Renal cortex interstitium (tissue), 11 donors: ENCODE data around the gene BRD3OS. TPM values are rescaled to one million over a fixed set of nuclear protein-coding genes. Genes with fewer than 3 reads are reported as not detected.

Experiments
- DNase-seq, 11 donors: peaks; one replicate each; pipeline ENCODE4 v3.0.0-alpha.2; 2013; ENCODE audit warnings: low read depth in 9 of 11, low spot score in 4 of 11; ENCODE audit errors: extremely low read depth in 1 of 11
- polyA plus RNA-seq, 3 donors: library from polyadenylated mRNA; unstranded; fragments of 120-200 nt; gene quantifications; one replicate each; pipeline ENCODE4 v1.2.1, GENCODE V29; 2013; ENCODE audit not compliant: insufficient read length in 3 of 3

Gene BRD3OS
- polyA plus RNA-seq, 3 donors: 22.7 to 24.0 (median 23.4) TPM

DNA sequence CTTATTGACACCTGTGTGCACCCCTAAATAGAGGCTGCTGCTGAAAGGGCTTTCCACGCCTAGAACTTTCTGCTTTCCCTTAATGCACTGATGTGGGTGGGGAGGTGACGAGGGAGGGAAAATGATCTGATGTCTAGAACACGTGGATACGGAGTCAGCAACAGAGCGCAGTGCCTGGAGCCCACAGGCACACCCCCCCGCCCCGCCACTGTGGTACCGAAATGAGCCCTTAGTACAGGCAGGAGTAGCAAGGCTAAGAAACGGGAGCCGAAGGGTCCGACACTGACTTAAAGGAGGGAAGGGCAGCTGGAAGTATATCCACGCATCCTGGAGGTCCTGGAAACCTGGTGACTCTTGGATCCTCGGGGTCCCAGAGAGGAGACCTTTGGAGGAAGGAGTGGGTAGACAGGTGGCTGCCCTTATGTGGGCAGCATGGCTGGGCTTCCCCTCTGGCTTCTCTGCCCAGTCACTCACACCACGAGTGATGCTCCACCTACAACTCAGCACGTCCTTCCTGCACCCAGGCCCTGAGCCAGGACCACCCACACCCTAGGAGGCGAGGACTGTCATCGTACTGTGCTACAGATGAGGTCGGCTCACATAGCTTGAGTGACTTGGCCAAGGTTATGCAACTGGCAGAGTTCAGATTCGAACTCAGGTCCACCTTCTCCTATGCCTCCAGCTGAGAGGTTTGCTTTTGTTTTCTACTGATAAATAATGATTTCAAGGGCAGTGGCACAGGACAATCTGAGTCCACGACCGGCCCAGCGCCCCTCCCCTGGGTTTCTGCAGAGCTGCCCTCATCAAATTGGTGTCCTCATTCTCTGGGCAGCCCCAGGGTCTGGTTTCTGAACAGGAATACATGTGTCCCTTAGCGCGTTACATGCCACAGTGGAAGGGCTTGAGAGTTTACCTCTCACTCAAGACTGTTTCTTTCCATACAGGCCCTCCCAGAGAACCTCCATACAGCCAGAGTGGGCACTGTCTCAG is 28.5 kb upstream of the BRD3OS start:
- no peak for DNase-seq

DNA sequence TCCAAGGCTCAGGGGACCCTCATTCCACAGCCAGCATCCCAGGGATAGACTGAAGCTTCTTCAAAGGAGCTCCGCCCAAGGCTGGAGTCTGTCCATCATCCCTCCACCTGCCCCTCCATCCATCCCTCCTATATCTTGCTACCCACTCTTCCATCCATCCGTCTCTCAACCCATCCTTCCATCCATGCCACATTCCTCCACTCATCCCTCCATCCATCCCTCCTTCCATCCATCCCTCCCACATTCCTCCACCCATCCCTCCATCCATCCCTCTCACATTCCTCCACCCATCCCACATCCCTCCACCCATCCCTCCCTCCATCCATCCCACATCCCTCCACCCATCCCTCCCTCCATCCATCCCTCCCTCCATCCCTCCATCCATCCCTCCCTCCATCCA is 27.7 kb upstream of the BRD3OS start:
- DNase-seq: no peak

DNA sequence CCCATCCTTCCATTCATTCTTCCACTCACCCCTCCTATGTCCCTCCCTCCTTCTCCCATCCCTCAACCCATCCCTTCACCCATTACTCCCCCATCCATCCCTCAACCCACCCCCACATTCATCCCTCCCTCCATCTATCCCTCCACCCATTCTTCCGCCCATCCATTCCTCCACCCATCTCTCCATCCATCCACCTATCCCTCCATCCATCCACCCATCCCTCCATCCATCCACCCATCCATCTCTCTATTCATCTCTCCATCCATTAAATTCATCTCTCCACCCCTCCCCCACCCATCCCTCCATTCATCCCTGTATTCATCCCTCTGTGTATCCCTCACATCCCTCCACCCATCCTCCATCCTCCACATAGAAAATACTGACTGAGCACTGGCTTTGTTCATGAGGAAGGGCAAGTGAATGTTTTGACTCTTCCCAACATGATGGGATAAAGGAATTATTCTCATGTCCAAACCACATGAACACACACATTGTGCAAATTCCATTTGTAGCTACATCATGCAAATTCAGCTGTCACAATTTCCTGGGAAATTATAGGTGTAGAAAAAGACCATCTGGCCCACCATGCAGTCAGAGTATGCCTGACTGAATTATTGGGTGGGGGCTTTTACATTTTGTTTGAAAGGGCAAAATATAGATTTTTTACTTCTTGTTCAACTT is 26.2 kb upstream of the BRD3OS start:
- DNase-seq: no peak

DNA sequence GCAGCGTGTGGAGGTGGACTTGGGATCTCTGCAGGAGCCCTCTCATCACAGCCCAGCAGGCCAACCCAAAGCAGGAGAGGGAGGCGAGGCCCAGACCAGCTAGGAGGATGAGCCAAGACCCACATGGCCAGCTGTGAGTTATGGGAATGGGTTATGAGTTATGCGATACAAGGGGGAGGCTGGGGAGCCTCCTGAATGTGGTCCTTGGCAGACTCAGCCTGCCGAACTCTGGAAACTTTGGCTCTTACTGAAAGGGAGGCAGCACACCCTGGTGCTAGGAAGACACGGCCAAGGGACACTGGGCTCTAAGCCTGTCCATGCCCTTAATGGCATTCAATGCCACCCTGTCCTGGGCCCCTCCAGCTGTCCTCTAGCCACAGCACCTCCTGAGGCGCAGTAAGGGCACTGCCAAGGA is 25.4 kb upstream of the BRD3OS start:
- DNase-seq: no peak

DNA sequence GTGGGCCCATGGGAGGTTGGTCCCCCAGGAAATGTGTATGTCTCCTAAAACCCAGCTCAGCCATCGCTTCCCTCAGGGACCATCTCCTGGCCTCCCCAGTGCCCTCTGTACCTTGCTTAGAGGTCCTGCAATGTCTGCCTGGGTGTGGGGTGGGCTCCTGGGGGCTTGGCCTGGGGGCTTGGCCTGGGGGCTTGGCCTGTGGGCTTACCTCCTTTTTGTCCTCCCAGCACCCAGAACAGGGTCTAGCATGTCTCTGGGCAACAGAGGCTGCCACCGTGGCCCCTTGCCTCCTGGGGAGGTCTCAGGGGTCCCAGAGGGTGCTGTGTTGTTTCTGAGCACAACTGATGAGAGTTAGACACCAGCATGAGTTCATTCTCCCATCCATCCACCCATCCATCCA is 22.5 kb upstream of the BRD3OS start:
- no peak for DNase-seq

DNA sequence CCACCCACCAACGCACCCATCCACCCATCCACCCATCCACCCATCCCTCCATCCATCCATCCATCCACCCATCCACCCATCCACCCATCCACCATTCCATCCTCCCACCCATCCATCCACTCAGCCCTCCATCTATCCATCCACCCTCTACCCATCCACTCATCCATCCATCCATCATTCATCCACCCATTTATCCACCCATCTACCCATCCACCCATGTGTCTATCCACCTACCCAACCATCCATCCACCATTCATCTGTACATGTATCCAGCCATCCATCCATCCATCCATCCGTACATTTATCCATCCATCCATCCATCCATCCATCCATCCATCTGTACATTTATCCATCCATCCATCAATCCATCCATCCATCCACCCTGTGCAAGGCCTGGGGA is 22.0 kb upstream of the BRD3OS start:
- DNase-seq: no peak

DNA sequence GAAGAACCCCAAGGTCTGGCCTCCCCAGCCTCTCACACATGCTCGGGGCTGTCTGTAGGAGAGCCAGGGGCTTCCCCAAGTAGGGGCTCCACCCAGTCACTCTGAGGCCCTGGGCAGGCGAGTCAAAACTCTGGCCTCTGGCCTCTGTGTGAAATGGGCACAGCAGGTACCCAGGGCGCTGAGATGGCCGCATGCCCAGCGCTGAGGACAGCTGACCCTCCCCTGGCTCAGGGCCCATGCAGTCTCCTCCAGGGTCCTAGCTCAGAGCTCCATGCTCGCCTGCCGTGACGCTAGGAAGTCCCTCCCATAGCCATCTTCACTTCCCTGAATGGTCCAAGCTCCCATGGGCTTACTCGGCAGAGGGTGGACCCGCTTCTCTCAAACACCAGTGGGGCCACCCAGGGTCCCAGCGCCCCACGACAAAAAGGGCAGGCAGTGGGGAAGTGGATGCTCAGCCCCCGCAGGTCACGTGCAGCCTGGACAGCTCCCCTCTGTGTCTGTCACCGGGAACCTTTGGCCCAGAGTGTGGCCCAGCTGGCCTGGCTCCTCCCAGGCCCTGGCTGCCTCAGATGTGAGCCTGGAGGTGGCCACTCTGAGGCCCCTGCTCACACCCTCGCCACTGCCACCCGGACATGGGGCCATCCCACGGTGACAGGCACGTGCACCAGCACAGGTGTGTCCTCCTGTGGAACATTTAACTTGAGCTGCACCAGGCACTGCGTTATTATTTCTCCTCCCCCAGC is 21.0 kb upstream of the BRD3OS start:
- no peak for DNase-seq

DNA sequence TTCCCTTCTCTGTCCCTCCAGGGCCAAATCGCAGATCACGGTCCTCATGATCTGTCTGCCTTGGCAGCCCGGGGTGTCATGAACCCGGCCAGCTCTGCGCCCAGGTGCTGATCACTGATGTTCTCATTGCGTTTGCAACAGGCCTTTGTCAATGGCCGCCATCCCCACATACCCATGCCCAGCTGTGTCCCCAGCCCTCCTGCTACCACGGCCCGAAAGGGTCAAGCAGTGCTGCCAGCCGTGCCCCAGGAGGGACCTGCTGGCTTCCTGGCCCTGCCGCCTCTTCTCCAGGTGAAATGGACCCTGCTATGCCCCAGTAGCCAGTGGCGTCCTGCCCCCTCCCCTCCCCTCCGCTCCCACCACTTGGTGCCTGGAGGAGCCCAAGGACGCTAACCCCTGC is 20.4 kb upstream of the BRD3OS start:
- no peak for DNase-seq

DNA sequence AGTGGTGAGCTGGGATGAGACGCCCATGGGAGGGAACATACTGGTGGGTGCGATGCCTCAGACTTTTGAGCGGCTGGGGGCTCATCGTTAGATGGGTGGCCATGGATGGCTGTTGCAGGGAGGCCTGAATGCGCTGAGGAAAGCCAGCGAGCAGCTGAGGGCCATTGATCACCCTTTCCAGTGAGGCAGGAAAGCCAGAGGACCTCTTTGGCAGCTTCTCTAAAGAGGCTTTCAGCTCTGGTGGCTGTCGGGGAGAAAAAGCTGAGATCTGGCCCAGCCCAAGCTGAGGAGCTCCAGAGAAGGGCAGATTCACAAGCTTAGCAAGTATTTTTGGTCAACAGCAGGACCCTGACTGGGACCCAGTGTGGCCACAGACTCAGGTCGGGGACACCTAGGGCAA is 19.9 kb upstream of the BRD3OS start:
- DNase-seq: no peak

DNA sequence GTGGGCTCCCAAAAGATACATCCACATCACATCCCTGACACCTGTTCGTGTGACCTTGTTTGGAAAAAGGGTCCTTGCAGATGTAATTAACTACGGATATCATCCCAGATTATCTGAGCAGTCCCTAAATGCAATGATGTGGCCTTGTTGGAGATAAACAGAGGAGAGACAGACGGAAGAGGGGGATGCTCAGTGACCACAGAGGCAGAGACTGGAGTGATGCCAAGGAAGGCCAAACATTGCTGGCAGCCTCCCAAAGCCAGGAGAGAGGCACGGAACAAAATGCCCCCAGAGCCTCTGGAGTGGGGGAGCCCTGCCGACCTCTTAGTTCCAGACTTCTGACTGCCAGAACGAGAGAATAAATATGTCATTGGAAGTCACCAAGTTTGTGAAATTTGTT is 18.1 kb upstream of the BRD3OS start:
- no peak for DNase-seq

DNA sequence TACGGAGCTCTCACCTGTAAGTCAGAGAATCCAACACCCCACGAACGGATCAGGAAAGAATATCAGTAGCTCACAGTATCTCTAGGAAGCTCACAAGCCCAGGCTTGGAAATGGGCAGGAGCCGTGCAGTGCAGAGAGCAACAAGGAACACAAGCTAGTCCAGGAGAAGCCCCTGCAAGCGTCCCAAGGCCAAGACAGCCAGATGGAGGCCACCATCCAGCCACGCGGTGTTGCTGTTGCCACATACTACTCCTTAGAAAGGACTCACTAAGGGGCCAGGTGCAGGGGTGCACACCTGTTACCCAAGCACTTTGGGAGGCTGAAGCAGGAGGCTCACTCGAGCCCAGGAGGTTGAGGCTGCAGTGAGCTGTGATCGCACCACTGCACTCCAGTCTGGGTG is 17.7 kb upstream of the BRD3OS start:
- DNase-seq: no peak

DNA sequence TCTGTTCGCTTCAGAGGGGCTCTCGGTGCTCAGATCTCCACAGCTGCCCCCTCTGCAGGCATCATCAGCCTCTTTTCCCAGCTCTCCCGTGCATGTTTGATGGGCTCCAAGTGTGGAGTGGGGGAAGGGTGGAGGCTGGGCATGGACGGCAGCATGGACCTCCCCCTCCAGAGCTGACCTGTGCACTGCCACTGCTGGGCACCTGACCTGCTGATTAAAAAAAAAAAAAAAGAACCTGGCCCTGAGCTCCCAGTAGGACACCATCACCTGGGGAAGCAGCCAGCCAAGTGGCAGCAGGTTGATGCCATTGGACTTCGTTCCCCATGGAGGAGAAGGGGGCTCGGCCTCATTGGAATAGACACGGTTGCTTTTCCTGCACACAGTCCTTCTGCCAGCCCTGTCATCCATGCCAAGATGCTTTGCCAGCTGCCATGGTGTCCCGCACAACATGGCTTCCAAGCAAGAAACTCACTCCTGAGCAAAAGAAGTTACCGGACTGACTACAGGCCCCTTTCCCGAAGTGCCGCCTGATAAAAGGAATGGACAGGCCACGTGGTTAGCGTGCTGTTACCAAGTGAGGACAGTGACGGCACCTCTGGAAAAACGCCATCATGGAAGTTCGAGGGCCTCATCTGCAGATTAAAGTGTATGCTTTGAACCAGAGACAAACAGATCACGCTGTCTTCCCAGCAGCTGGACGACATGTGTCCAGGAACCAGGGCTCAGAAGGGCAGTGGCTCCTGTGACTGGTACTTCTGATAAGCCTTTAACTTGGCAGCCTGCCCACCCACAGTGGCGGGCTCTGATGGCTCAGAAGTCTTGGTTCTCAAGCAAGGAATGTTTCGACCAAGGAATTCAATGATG is 14.7 kb upstream of the BRD3OS start:
- DNase-seq: no peak

DNA sequence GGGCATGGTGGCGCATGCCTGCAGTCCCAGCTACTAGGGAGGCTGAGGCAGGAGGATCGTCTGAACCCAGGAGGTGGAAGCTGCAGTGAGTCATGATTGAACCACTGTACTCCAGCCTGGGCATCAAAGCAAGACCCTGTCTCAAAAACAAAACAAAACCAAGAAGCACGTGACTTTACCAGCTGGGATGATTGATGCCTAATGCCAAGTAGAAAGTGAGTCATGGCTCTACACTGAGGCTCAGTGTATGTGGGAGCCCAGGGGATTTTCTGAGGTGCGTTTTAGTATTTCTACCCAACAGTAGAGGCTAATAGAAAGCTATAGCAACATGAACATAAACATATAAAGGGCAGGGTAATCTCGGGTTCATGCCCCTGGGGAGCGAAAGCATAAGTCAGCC is 13.9 kb upstream of the BRD3OS start:
- DNase-seq: no peak

DNA sequence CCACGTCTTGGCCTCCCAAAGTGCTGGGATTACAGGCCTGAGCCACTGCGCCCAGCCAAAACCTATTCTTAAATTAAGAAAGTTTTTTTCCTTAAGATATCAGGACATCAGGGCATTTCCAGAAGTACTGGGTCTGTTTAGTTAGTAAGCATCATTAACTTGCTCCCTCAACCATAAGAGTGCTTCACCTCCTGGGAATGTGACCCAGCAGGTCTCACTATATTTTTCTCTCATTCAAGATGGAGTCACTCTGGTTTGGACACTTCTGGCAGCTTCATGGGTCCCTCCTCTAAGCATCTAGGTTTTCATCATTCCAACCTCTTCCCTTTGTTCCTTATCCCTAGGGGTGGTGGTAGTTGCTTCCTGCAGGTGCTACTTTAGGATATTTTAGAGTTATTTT is 10.3 kb upstream of the BRD3OS start:
- no peak for DNase-seq

DNA sequence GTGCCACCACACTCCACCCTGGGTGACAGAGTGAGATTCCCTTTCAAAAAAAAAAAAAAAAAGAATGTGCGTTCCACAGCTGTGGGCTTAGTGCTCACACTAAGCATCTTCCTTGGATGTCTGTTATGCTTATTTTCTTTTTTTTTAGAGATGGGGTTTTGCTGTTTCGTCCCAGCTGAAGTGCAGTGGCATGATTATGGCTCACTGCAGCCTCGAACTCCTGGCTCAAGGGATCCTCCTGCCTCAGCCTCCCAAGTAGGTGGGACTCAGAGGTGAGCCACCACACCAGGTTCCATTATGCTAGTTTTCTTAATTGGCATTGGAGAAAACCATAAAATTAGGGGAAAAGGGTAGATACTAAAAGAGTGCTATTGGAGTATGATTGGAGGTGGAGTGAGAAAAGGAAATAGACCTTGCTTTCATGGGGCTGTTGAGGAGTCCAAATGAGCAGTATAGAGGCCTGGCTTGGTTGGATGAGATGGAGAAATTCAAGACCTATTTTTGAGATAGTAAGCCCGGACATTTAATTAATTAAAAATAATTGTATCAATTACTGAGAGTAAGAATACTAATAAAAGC is 978 bp upstream of the BRD3OS start:
- DNase-seq: no peak

DNA sequence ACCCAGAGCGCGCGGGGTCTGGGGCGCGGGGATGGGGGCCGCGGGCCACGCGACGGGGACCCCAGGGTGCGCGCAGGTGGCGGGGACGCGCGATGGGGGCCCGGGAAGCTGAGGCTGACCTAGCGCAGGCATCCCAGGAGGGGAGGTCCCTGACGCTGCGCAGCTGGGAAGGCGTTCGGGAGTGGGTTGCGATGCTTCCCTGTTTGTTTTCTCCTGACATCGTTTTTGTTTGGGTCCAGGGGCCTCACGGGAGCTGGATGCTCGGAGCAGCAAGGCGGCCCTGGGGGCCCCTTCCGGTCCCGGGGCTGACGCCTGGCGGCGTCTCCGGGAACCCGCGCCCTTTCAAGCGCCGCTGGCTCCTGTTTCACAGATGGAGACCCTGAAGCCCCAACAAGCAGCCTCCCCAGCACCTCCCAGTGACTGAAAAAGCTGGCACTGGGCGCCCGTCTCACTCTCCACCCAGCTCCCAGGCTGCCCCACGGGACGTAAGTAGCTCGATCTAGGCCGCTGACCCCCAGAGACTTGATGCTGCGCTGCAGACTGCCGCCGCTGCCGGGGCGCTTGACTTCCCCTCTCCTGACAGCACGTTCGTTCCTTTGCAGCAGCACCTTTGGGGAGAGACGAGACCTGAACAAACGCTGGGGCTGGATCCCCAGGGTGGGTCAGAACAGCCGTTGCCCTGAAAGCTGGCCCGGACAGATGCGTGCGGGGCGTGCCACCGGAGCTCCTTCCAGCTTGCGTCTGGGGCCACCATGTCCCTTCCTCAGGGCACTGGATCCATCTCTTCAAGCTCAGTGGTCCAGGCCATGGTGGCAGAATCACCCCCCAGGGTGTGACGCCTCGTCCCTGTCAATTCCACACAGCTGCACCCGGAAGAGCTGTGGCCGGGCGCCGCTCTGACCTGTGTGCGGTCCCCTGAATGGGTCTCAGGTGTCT is 593 bp downstream of the BRD3OS start:
- DNase-seq: peak in 7 of 11 donors; percentile 15 to 49 (median 30)

DNA sequence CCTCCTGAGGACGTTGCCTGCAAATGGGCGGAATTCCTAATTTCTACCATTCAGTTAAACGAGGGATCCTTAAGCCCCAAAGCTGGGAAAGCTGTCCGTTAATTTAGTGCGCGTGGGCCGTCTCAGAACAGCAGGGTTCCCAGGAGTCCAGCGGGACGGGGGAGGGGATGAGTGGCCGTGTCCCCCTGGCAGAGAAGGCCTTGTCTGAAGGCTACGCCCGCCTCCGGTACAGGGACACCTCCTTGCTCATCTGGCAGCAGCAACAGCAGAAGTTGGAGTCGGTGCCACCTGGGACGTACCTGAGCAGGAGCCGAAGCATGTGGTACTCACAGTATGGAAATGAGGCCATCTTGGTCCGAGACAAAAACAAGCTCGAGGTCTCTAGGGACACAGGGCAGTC is 1.3 kb downstream of the BRD3OS start:
- no peak for DNase-seq
